ENCODE measurements around the gene PRR23C.

DNA sequence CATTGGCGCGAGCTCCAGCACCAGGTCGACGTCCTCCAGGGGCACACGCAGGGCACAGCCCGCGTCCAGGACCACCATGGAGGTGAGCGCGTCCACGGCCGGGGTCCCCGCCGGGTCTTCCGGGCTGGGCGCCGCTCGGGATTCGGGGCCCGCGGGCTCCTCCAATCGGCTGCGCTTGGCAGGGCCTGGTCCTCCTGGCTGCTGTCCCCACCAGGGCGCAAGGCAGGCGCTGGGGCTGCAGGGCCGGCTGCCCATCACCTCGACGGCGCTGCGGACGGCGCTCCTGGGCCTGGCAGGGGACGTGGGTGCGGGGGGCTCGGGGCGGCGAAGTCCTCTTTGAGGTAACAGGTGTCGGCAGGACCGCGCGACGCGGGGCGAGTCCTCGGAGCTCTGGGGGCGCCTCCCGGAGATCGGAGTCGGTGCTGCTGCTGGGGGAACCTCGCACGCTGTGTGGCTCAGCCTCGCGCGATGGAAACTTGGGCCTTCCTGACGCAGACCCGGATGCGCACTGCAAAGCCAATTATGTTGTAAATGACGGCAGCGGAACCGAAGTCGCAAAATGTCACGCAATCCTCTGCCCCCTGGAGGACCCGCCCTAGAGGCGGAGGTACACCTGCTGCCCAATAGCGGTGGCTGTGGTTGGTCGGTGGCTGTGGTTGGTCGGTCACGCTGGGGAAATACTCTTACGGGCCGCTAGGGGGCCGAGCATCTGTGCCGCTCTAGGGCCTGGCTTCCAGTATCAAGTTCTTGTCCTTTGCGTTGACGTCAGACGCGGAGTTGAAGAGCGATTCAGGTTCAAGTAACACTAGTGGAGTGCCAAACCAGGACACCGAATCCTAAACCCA is at the start of gene PRR23C:
- TF ChIP-seq, protein P1, sequence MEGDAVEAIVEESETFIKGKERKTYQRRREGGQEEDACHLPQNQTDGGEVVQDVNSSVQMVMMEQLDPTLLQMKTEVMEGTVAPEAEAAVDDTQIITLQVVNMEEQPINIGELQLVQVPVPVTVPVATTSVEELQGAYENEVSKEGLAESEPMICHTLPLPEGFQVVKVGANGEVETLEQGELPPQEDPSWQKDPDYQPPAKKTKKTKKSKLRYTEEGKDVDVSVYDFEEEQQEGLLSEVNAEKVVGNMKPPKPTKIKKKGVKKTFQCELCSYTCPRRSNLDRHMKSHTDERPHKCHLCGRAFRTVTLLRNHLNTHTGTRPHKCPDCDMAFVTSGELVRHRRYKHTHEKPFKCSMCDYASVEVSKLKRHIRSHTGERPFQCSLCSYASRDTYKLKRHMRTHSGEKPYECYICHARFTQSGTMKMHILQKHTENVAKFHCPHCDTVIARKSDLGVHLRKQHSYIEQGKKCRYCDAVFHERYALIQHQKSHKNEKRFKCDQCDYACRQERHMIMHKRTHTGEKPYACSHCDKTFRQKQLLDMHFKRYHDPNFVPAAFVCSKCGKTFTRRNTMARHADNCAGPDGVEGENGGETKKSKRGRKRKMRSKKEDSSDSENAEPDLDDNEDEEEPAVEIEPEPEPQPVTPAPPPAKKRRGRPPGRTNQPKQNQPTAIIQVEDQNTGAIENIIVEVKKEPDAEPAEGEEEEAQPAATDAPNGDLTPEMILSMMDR (IDR thresholded peaks at IDR 0.05; ENCODE audit: low read depth, low read length, missing input control), result no peak
- TF ChIP-seq, protein P2, sequence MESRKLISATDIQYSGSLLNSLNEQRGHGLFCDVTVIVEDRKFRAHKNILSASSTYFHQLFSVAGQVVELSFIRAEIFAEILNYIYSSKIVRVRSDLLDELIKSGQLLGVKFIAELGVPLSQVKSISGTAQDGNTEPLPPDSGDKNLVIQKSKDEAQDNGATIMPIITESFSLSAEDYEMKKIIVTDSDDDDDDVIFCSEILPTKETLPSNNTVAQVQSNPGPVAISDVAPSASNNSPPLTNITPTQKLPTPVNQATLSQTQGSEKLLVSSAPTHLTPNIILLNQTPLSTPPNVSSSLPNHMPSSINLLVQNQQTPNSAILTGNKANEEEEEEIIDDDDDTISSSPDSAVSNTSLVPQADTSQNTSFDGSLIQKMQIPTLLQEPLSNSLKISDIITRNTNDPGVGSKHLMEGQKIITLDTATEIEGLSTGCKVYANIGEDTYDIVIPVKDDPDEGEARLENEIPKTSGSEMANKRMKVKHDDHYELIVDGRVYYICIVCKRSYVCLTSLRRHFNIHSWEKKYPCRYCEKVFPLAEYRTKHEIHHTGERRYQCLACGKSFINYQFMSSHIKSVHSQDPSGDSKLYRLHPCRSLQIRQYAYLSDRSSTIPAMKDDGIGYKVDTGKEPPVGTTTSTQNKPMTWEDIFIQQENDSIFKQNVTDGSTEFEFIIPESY (IDR thresholded peaks at IDR 0.05), result no peak
- TF ChIP-seq TAF1 (conservative IDR thresholded peaks at IDR 0.05) (no peak), RAD21 (IDR thresholded peaks at IDR 0.05) (no peak), JUND (IDR thresholded peaks at IDR 0.05) (no peak), FOXA2 (IDR thresholded peaks at IDR 0.05) (no peak), EGR1 (IDR thresholded peaks at IDR 0.05; ENCODE audit: low read depth in 2 of 2) (no peak), YY1 (IDR thresholded peaks at IDR 0.05) (no peak), SP1 (IDR thresholded peaks at IDR 0.05) (no peak), RXRA (IDR thresholded peaks at IDR 0.05) (no peak), GABPA (IDR thresholded peaks at IDR 0.05 in 1 of 2, conservative IDR thresholded peaks at IDR 0.05 in 1 of 2) (no peak), HNF4A (conservative IDR thresholded peaks at IDR 0.05) (no peak)
- TF ChIP-seq, protein P3, sequence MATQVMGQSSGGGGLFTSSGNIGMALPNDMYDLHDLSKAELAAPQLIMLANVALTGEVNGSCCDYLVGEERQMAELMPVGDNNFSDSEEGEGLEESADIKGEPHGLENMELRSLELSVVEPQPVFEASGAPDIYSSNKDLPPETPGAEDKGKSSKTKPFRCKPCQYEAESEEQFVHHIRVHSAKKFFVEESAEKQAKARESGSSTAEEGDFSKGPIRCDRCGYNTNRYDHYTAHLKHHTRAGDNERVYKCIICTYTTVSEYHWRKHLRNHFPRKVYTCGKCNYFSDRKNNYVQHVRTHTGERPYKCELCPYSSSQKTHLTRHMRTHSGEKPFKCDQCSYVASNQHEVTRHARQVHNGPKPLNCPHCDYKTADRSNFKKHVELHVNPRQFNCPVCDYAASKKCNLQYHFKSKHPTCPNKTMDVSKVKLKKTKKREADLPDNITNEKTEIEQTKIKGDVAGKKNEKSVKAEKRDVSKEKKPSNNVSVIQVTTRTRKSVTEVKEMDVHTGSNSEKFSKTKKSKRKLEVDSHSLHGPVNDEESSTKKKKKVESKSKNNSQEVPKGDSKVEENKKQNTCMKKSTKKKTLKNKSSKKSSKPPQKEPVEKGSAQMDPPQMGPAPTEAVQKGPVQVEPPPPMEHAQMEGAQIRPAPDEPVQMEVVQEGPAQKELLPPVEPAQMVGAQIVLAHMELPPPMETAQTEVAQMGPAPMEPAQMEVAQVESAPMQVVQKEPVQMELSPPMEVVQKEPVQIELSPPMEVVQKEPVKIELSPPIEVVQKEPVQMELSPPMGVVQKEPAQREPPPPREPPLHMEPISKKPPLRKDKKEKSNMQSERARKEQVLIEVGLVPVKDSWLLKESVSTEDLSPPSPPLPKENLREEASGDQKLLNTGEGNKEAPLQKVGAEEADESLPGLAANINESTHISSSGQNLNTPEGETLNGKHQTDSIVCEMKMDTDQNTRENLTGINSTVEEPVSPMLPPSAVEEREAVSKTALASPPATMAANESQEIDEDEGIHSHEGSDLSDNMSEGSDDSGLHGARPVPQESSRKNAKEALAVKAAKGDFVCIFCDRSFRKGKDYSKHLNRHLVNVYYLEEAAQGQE (IDR thresholded peaks at IDR 0.05), result no peak
- TF ChIP-seq, protein P4, sequence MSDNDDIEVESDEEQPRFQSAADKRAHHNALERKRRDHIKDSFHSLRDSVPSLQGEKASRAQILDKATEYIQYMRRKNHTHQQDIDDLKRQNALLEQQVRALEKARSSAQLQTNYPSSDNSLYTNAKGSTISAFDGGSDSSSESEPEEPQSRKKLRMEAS (IDR thresholded peaks at IDR 0.05), result no peak

Measured in liver (tissue), 3 donors.